Measurements from ENCODE around the gene MINDY2.

DNA sequence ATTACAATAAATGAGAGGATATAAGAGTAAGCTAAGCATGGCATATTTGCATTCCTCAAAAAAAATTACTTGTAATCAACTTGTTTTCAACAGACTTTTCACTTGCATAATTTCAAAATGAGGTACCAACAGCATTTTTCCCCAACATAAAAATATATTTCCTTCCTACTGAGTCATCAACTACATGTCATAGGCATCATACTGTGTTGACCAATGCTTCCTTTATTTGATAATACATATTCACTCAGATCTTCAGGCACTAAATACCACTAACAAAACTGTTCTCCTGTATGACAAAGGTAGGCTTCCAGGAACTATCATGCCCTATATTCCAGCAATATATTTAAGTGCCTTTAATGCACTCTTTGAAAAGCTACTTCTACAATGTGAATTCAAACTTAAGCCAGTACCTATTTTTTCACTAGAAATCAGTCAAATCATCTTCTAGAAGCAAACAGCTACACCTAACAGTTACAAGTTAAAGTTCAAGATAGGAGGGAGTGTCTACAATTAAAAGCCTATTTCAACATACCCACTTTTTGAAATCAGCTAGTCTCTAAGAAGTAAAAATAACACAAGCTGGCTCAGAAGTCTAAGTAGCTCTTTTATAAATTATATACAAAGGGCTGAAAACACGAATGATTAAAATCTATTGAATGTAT is 32.9 kb upstream of the MINDY2 start:
- TF ChIP-seq, protein P1, sequence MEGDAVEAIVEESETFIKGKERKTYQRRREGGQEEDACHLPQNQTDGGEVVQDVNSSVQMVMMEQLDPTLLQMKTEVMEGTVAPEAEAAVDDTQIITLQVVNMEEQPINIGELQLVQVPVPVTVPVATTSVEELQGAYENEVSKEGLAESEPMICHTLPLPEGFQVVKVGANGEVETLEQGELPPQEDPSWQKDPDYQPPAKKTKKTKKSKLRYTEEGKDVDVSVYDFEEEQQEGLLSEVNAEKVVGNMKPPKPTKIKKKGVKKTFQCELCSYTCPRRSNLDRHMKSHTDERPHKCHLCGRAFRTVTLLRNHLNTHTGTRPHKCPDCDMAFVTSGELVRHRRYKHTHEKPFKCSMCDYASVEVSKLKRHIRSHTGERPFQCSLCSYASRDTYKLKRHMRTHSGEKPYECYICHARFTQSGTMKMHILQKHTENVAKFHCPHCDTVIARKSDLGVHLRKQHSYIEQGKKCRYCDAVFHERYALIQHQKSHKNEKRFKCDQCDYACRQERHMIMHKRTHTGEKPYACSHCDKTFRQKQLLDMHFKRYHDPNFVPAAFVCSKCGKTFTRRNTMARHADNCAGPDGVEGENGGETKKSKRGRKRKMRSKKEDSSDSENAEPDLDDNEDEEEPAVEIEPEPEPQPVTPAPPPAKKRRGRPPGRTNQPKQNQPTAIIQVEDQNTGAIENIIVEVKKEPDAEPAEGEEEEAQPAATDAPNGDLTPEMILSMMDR (conservative IDR thresholded peaks at IDR 0.05) = no peak
- TF ChIP-seq EZH2 (IDR thresholded peaks at IDR 0.05; ENCODE audit: low read depth) = no peak
